ENCODE data around the gene GRID2. TPM values are rescaled to one million over a fixed set of nuclear protein-coding genes. Genes with fewer than 3 reads are reported as not detected.

Gene GRID2
- total RNA-seq, 1 donor from 2014 or later, result 1.3 TPM

DNA sequence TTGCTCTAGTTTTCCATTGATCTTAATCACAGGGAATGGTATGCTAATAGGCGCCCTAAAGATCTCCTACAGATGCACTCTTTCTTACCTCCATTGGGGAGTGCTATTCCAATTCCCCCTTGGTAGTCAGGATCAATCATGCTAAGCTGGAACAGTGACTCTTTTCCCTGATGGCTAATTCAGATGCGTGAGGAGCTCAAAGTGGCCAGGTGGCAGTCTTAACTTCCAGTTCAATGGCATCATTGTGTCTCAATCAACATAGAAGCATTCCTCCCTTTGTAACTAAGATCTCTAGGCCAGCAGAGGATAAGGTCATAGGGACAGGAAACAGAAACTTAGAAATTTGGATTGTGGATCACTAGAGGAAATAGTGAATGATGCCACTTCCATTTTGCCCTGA is 216.8 kb downstream of the GRID2 start:
- H3K36me3 Mint-ChIP-seq (ENCODE audit: low read depth), result no peaks in the 10 kb centered on the region
- no peak overlapping the region for H3K27ac Mint-ChIP-seq (ENCODE audit: unreplicated experiment)
- no peaks in the 10 kb centered on the region for H3K27me3 Mint-ChIP-seq (ENCODE audit: low read depth)
- DNase-seq (ENCODE audit: low read depth, low spot score), result no peak
- TF ChIP-seq CTCF (conservative IDR thresholded peaks at IDR 0.05), result no peak
- H3K4me1 Mint-ChIP-seq, result peaks cover 6% of the 10 kb centered on the region
- no peak overlapping the region for H3K4me3 Mint-ChIP-seq
- H3K9me3 Mint-ChIP-seq, result peaks cover 4% of the 10 kb centered on the region

DNA sequence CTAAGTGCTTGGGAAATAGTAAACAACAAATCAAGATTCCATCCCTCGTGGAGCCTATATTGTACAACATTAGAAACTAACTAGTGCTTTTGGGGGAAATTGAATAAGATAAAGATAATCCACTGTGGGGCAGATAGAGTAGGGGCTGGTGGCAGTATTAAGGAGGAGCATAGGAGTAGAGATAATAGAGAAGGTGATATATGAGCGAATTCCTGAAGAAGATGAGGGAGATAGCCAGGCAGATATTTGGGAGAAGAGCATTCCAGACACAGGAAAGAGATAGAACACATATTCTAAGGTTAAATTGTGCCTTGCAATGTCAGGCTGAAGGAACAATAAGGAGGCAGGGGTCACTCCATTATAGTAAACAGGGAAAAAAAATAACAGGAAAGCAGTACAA is 218.2 kb downstream of the GRID2 start:
- DNase-seq (ENCODE audit: low read depth, low spot score), result no peak
- Mint-ChIP-seq H3K4me3 (no peak overlapping the region), H3K36me3 (ENCODE audit: low read depth) (no peaks in the 10 kb centered on the region), H3K9me3 (peaks cover 4% of the 10 kb centered on the region), H3K4me1 (peaks cover 6% of the 10 kb centered on the region), H3K27me3 (ENCODE audit: low read depth) (no peaks in the 10 kb centered on the region), H3K27ac (ENCODE audit: unreplicated experiment) (no peak overlapping the region)
- no peak for TF ChIP-seq CTCF (conservative IDR thresholded peaks at IDR 0.05)

DNA sequence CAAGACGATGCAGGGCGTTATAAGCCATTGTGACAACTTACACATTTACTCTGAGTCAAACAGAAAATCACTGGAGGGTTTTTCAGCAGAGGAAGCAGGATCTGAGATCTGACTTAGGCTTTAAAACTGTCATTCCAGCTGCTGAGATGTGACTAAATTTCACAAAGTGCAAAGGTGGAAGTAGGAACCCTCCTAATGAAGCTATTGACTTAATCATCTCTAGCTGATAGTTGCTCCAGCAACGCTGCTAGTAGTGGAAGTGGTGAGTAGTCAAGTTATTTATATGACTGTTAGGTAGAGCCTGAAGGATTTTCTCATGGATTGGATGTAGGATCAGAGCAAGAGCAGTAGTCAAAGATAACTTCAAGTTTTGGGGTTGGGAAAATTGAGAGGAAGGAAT is 218.6 kb downstream of the GRID2 start:
- no peak for DNase-seq (ENCODE audit: low read depth, low spot score)
- Mint-ChIP-seq H3K4me3 (no peak overlapping the region), H3K27me3 (ENCODE audit: low read depth) (no peaks in the 10 kb centered on the region), H3K36me3 (ENCODE audit: low read depth) (no peaks in the 10 kb centered on the region), H3K4me1 (peaks cover 6% of the 10 kb centered on the region), H3K27ac (ENCODE audit: unreplicated experiment) (no peak overlapping the region), H3K9me3 (peaks cover 4% of the 10 kb centered on the region)
- no peak for TF ChIP-seq CTCF (conservative IDR thresholded peaks at IDR 0.05)

- DNase-seq (ENCODE audit: low read depth, low spot score), result no peak
- H3K36me3 Mint-ChIP-seq (ENCODE audit: low read depth), result no peaks in the 10 kb centered on the region
- no peak for TF ChIP-seq CTCF (conservative IDR thresholded peaks at IDR 0.05)
- peaks cover 4% of the 10 kb centered on the region for H3K9me3 Mint-ChIP-seq
- no peak overlapping the region for H3K27ac Mint-ChIP-seq (ENCODE audit: unreplicated experiment)
- H3K4me1 Mint-ChIP-seq, result peaks cover 13% of the 10 kb centered on the region
- H3K27me3 Mint-ChIP-seq (ENCODE audit: low read depth), result no peaks in the 10 kb centered on the region
- no peak overlapping the region for H3K4me3 Mint-ChIP-seq
Measured at GRCh38 chr4:92524131-92524530, 220.4 kb downstream of the GRID2 start.

- Mint-ChIP-seq H3K4me3 (no peak overlapping the region), H3K27ac (ENCODE audit: unreplicated experiment) (no peak overlapping the region), H3K27me3 (ENCODE audit: low read depth) (no peaks in the 10 kb centered on the region), H3K9me3 (no peaks in the 10 kb centered on the region), H3K36me3 (ENCODE audit: low read depth) (no peaks in the 10 kb centered on the region), H3K4me1 (peaks cover 12% of the 10 kb centered on the region)
- TF ChIP-seq CTCF (conservative IDR thresholded peaks at IDR 0.05), result no peak
- DNase-seq (ENCODE audit: low read depth, low spot score), result no peak
Measured at GRCh38 chr4:92528541-92528940, 224.8 kb downstream of the GRID2 start.

GRCh38 chr4:92529510-92529909 is 225.7 kb downstream of the GRID2 start:
- DNase-seq (ENCODE audit: low read depth, low spot score), result no peak
- no peak overlapping the region for H3K27ac Mint-ChIP-seq (ENCODE audit: unreplicated experiment)

More at GRCh38 chr4:92529510-92529909, 225.7 kb downstream of the GRID2 start:
- Mint-ChIP-seq H3K4me1 (peaks cover 12% of the 10 kb centered on the region), H3K27me3 (ENCODE audit: low read depth) (no peaks in the 10 kb centered on the region), H3K9me3 (no peaks in the 10 kb centered on the region), H3K4me3 (no peak overlapping the region), H3K36me3 (ENCODE audit: low read depth) (no peaks in the 10 kb centered on the region)
- TF ChIP-seq CTCF (conservative IDR thresholded peaks at IDR 0.05), result no peak

Data from neural crest cell (in vitro differentiated cells).